Lower leg skin (tissue), 3 donors: ENCODE results near the gene TNFAIP8.
"Not testable (repeated sequence)": the region's sequence is repeated elsewhere in the genome, so short reads cannot be mapped to it uniquely, and the experiment has no call there.

ENCODE experiments used
- CTCF ChIP-seq, 3 donors: fragments of 450-650 bp; IDR thresholded peaks; one replicate each; pipeline ENCODE4 v1.5.1; 2016; ENCODE audit warnings: antibody characterized with exemption in 3 of 3, mild to moderate bottlenecking in 3 of 3, moderate library complexity in 2 of 3
- POLR2A ChIP-seq, 2 donors: fragments of 450-650 bp; IDR thresholded peaks; one replicate each; pipeline ENCODE4 v1.6.1; 2016 to 2017; ENCODE audit warnings: antibody characterized with exemption in 2 of 2, mild to moderate bottlenecking in 1 of 2, moderate library complexity in 1 of 2

- TF ChIP-seq POLR2A, CTCF (IDR thresholded peaks at IDR 0.05): not testable (repeated sequence)
These were observed 88.8 kb downstream of the TNFAIP8 start for GRCh38 chr5:119444643-119445042.
